GM23338 (cell line): ENCODE results near the gene CACNA2D3. TPM values are rescaled to one million over a fixed set of nuclear protein-coding genes. Genes with fewer than 3 reads are reported as not detected.

ENCODE experiments used
- ATAC-seq: fragments of 200-7000 bp; cut with Tn5 transposase; 3 replicates; pipeline ENCODE4 v1.9.1; 2020
- DNase-seq: peaks from one replicate; pipeline ENCODE4 v3.0.0-alpha.2; 2015; ENCODE audit warnings: low spot score
- H2AFZ ChIP-seq: fragments of 200-600 bp; sonication (generic); 2 replicates; pipeline ENCODE4 v1.8.0; 2016; ENCODE audit warnings: antibody characterized with exemption, mild to moderate bottlenecking, moderate library complexity
- H3F3A ChIP-seq: fragments of 200-600 bp; sonication (generic); replicated peaks from 2 replicates; pipeline ENCODE4 v1.8.0; 2017; ENCODE audit warnings: antibody characterized with exemption, mixed run types, low read depth
- H3K27ac ChIP-seq: fragments of 200-600 bp; sonication (generic); 2 replicates; pipeline ENCODE4 v1.6.1; 2016; ENCODE audit warnings: low read depth
- H3K27me3 ChIP-seq: fragments of 200-600 bp; sonication (generic); 2 replicates; pipeline ENCODE4 v1.8.0; 2016; ENCODE audit warnings: mild to moderate bottlenecking, mixed run types, moderate library complexity; ENCODE audit not compliant: insufficient read depth
- H3K36me3 ChIP-seq: fragments of 200-600 bp; sonication (generic); 2 replicates; pipeline ENCODE4 v1.8.0; 2016; ENCODE audit warnings: mild to moderate bottlenecking; ENCODE audit not compliant: insufficient read depth
- H3K4me1 ChIP-seq: fragments of 200-600 bp; sonication (generic); 2 replicates; pipeline ENCODE4 v1.8.0; 2016; ENCODE audit warnings: mild to moderate bottlenecking, moderate library complexity; ENCODE audit not compliant: insufficient read depth
- H3K4me2 ChIP-seq: fragments of 200-600 bp; sonication (generic); 2 replicates; pipeline ENCODE4 v1.7.1; 2017; ENCODE audit warnings: mixed run types
- H3K4me3 ChIP-seq: fragments of 200-600 bp; sonication (generic); 2 replicates; pipeline ENCODE4 v1.6.1; 2016; ENCODE audit warnings: mixed run types
- H3K79me2 ChIP-seq: fragments of 200-600 bp; sonication (generic); replicated peaks from 2 replicates; pipeline ENCODE4 v1.8.0; 2017; ENCODE audit warnings: mild to moderate bottlenecking; ENCODE audit not compliant: insufficient read depth
- H3K9me2 ChIP-seq: fragments of 200-600 bp; sonication (generic); 2 replicates; pipeline ENCODE4 v1.8.0; 2017; ENCODE audit not compliant: insufficient read depth
- H4K20me1 ChIP-seq: fragments of 200-600 bp; sonication (generic); replicated peaks from 2 replicates; pipeline ENCODE4 v1.8.0; 2017; ENCODE audit warnings: mild to moderate bottlenecking; ENCODE audit not compliant: insufficient read depth
- H3K27ac Mint-ChIP-seq: 2 replicates; pipeline ENCODE4 v1.8.0; 2020; ENCODE audit warnings: inconsistent platforms, mild to moderate bottlenecking, moderate library complexity, mixed read lengths
- H3K27me3 Mint-ChIP-seq: 3 replicates; pipeline ENCODE4 v1.8.0; 2022; ENCODE audit warnings: low read depth, mild to moderate bottlenecking, moderate library complexity, mixed read lengths, inconsistent platforms; ENCODE audit not compliant: insufficient read depth, poor library complexity
- H3K36me3 Mint-ChIP-seq: 3 replicates; pipeline ENCODE4 v1.8.0; 2021; ENCODE audit warnings: low read depth, mild to moderate bottlenecking, inconsistent platforms, moderate library complexity, mixed read lengths
- H3K4me1 Mint-ChIP-seq: 3 replicates; pipeline ENCODE4 v1.8.0; 2020; ENCODE audit warnings: mild to moderate bottlenecking, inconsistent platforms, mixed read lengths
- H3K4me3 Mint-ChIP-seq: 3 replicates; pipeline ENCODE4 v1.8.0; 2021; ENCODE audit warnings: moderate library complexity, mild to moderate bottlenecking, inconsistent platforms, mixed read lengths
- H3K9me3 Mint-ChIP-seq: 3 replicates; pipeline ENCODE4 v1.8.0; 2020; ENCODE audit warnings: moderate library complexity, mild to moderate bottlenecking, inconsistent platforms, mixed read lengths
- CREB1 ChIP-seq: fragments of 250-450 bp; sonication (Bioruptor Pico); IDR thresholded peaks from 2 replicates; pipeline ENCODE4 v1.5.0; 2020; ENCODE audit warnings: low read depth, mild to moderate bottlenecking, moderate library complexity
- CTCF ChIP-seq, 2 experiments: fragments of 200-600 bp in 1 of 2; sonication (generic) in 1 of 2; conservative IDR thresholded peaks; 2 replicates each; pipeline versions ENCODE4 v1.5.1 to v1.6.1; 2016 to 2017; ENCODE audit warnings: antibody characterized with exemption in 2 of 2, low read depth in 2 of 2, mild to moderate bottlenecking in 2 of 2, moderate library complexity in 1 of 2
- EZH2 ChIP-seq: fragments of 200-600 bp; sonication (generic); IDR thresholded peaks from one replicate; pipeline ENCODE4 v1.8.0; 2017; ENCODE audit warnings: antibody characterized with exemption, mild to moderate bottlenecking, low read depth; ENCODE audit not compliant: unreplicated experiment
- EZH2phosphoT487 ChIP-seq: fragments of 200-600 bp; sonication (generic); IDR thresholded peaks from one replicate; pipeline ENCODE4 v1.8.1; 2018; ENCODE audit warnings: antibody characterized with exemption; ENCODE audit not compliant: unreplicated experiment
- ZNF114 ChIP-seq: fragments of 250-450 bp; sonication (Bioruptor Pico); IDR thresholded peaks from 2 replicates; pipeline ENCODE4 v1.5.0; 2020; ENCODE audit warnings: mild to moderate bottlenecking, moderate library complexity
- ZNF462 ChIP-seq: fragments of 250-450 bp; sonication (Bioruptor Pico); IDR thresholded peaks from 2 replicates; pipeline ENCODE4 v1.5.0; 2020; ENCODE audit warnings: mild to moderate bottlenecking, moderate library complexity
- polyA plus RNA-seq: library from polyadenylated mRNA; unstranded; fragments of >200 nt; fragmentation: Nextera tagmentation; extraction: Ambion mirVana; gene quantifications from 2 replicates; pipeline ENCODE4 v1.2.1, GENCODE V29; 2016
- total RNA-seq: library from RNA; depleted of rRNA; stranded (reverse); fragments of >200 nt; shearing (Covaris generic); gene quantifications from 2 replicates; pipeline ENCODE4 v1.2.3, GENCODE V29; 2014

The CACNA2D3 gene
- total and polyA plus RNA-seq, 2 experiments from 2014 or later = 2.2 to 2.3 TPM

GRCh38 chr3:54836871-54837270, 714.5 kb downstream of the CACNA2D3 start (continued):
- TF ChIP-seq ZNF462 (no peak), EZH2phosphoT487 (no peak), EZH2 (no peak), ZNF114 (no peak)

GRCh38 chr3:54837964-54838363, 715.6 kb downstream of the CACNA2D3 start:
- Mint-ChIP-seq H3K9me3 (no peaks in the 10 kb centered on the region), H3K27ac (no peak overlapping the region), H3K4me3 (no peak overlapping the region), H3K27me3 (peaks cover 6% of the 10 kb centered on the region), H3K36me3 (peaks cover 11% of the 10 kb centered on the region; the same call in 1 of the 3 replicates), H3K4me1 (no peaks in the 10 kb centered on the region; the same call in 2 of the 3 replicates)
- ATAC-seq (no peak), DNase-seq (no peak)
- Histone ChIP-seq H4K20me1 (no peaks in the 10 kb centered on the region), H3K36me3 (no peaks in the 10 kb centered on the region), H3F3A (no peaks in the 10 kb centered on the region), H3K27ac (no peak overlapping the region), H3K27me3 (no peaks in the 10 kb centered on the region), H3K79me2 (no peaks in the 10 kb centered on the region), H3K4me2 (no peak overlapping the region), H2AFZ (no peak overlapping the region), H3K4me1 (no peaks in the 10 kb centered on the region), H3K9me2 (peaks cover 6% of the 10 kb centered on the region), H3K4me3 (no peak overlapping the region)
- TF ChIP-seq CREB1 (CRISPR knock-in tag) = no peak
- peak; percentile 27 to 28; a peak in 3 of 4 replicates for TF ChIP-seq CTCF (conservative IDR thresholded peaks at IDR 0.05; ENCODE audit: low read depth in 2 of 2)
